ENCODE data around the gene CERT1. TPM values are rescaled to one million over a fixed set of nuclear protein-coding genes. Genes with fewer than 3 reads are reported as not detected.
"Not testable (repeated sequence)": the region's sequence is repeated elsewhere in the genome, so short reads cannot be mapped to it uniquely, and the experiment has no call there.

Gene CERT1
- total RNA-seq, 4 donors from 2014 or later = 28.5 to 45.3 (median 35.8) TPM

DNA sequence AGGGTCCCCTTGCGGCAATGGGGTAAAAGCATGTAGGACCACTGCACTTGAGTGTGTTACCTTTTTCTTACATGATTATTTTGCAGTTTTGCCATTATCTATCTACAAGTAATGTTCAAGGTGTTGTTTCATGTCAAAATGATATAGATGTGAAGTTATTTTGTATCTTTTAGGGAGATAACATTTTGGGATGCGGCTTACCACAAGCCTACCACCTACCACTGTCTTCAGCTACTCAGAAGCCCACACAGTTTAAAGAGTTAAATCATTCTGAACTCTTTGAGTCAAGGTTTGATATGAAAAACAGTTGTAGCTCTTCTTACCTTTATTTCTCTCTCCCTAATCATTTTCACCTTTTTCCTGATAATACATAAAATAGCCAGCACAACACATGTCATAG, 19.8 kb downstream of the CERT1 start:
- Histone ChIP-seq H3K27me3 (no peaks in the 10 kb centered on the region), H3K27ac (replicated peaks in 1 of 4) (no peak overlapping the region), H3K36me3 (peaks cover 0 to 22% (median 8%) of the 10 kb centered on the region in 4 donors), H3K4me1 (no peaks in the 10 kb centered on the region), H3K9me3 (peaks cover 0 to 5% (median 0%) of the 10 kb centered on the region in 4 donors), H3K4me3 (no peak overlapping the region)
- intact Hi-C loops (cut with DNase I) = no loop called here
- DNase-seq (ENCODE audit: extremely low spot score) = no peak
- TF ChIP-seq, protein P1, sequence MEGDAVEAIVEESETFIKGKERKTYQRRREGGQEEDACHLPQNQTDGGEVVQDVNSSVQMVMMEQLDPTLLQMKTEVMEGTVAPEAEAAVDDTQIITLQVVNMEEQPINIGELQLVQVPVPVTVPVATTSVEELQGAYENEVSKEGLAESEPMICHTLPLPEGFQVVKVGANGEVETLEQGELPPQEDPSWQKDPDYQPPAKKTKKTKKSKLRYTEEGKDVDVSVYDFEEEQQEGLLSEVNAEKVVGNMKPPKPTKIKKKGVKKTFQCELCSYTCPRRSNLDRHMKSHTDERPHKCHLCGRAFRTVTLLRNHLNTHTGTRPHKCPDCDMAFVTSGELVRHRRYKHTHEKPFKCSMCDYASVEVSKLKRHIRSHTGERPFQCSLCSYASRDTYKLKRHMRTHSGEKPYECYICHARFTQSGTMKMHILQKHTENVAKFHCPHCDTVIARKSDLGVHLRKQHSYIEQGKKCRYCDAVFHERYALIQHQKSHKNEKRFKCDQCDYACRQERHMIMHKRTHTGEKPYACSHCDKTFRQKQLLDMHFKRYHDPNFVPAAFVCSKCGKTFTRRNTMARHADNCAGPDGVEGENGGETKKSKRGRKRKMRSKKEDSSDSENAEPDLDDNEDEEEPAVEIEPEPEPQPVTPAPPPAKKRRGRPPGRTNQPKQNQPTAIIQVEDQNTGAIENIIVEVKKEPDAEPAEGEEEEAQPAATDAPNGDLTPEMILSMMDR (IDR thresholded peaks at IDR 0.05) = no peak
- TF ChIP-seq POLR2AphosphoS5 (IDR thresholded peaks at IDR 0.05) = no peak
- no peak for TF ChIP-seq POLR2A (IDR thresholded peaks at IDR 0.05; ENCODE audit: low read depth)
- no peak for TF ChIP-seq EP300 (IDR thresholded peaks at IDR 0.05)
- WGBS = 100% methylated on average over 2 of the region's 2 CpGs

DNA sequence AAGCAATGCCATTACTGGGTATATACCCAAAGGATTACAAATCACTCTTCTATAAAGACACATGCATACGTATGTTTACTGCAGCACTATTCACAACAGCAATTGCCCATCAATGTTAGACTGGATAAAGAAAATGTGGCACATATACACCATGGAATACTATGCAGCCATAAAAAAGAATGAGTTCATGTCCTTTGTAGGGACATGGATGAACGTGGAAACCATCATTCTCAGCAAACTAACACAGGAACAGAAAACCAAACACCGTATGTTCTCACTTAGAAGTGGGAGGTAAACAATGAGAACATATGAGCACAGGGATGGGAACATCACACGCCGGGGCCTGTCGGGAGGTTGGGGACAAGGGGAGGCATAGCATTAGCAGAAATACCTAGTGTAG, 21.6 kb downstream of the CERT1 start:
- intact Hi-C loops (cut with DNase I) = not testable (repeated sequence)
- peaks cover 0 to 22% (median 8%) of the 10 kb centered on the region in 4 donors for H3K36me3 ChIP-seq
- WGBS = 94% methylated on average over 6 of the region's 6 CpGs

DNA sequence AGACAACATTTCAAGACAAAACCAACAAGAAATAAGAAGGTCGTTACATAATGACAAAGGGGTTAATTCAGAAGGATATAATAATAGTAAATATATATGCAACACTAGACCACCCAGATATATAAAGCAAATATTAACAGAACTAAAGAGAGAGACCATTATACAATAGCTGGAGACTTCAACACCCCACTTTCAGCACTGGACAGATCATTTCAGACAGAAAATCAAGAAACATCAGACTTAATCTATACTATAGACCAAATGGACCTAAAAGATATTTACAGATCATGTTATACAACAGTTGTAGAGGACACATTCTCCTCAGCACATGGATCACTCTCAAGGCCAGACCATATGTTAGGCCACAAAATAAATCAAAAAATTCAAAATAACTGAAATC, 26.8 kb downstream of the CERT1 start:
- Histone ChIP-seq H3K27me3 (no peaks in the 10 kb centered on the region), H3K27ac (replicated peaks in 1 of 4) (no peak overlapping the region), H3K4me1 (no peaks in the 10 kb centered on the region), H3K9me3 (peaks cover 0 to 15% (median 7%) of the 10 kb centered on the region in 4 donors), H3K36me3 (peaks cover 0 to under 1% (median 0%) of the 10 kb centered on the region in 4 donors), H3K4me3 (no peak overlapping the region)
- no peak for DNase-seq (ENCODE audit: extremely low spot score)
- WGBS = 77% methylated on average over 1 of the region's 1 CpG
- intact Hi-C loops (cut with DNase I) = no loop called here
- TF ChIP-seq POLR2AphosphoS5 (IDR thresholded peaks at IDR 0.05) (no peak), POLR2A (IDR thresholded peaks at IDR 0.05; ENCODE audit: low read depth) (no peak), EP300 (IDR thresholded peaks at IDR 0.05) (no peak)
- TF ChIP-seq, protein P1 (IDR thresholded peaks at IDR 0.05) = no peak

More for the DNA sequence above, 21.6 kb downstream of the CERT1 start:
- not testable (repeated sequence) for H3K27ac ChIP-seq (replicated peaks in 1 of 4); H3K4me1 ChIP-seq; H3K4me3 ChIP-seq; H3K9me3 ChIP-seq; H3K27me3 ChIP-seq; DNase-seq (ENCODE audit: extremely low spot score)

DNA sequence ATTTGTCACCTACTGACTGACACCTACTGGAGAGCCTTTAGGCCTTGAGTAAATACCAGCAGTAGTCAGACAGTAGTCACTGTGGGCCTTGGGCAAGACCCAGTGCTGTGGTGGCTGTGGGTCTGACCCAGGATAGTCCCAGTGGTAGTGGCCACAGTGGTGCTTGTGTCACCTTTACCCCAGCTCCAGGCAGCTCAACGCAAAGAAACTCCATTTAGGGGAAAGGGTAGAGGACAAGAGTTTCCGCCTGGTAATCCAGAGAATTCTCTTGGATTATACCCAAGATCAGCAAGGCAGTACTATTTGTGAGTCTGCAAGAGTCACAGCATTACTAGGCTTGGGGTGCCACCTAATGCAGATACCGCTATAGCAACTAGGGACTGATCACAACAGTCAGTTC, 28.9 kb downstream of the CERT1 start:
- H3K27me3 ChIP-seq = no peaks in the 10 kb centered on the region
- intact Hi-C loops (cut with DNase I) = no loop called here
- DNase-seq (ENCODE audit: extremely low spot score) = no peak
- H3K36me3 ChIP-seq = no peaks in the 10 kb centered on the region
- TF ChIP-seq POLR2AphosphoS5 (IDR thresholded peaks at IDR 0.05) (no peak), EP300 (IDR thresholded peaks at IDR 0.05) (no peak), POLR2A (IDR thresholded peaks at IDR 0.05; ENCODE audit: low read depth) (no peak)
- TF ChIP-seq, protein P1 (IDR thresholded peaks at IDR 0.05) = no peak
- H3K4me3 ChIP-seq = no peak overlapping the region
- H3K9me3 ChIP-seq = peaks cover 0 to 15% (median 7%) of the 10 kb centered on the region in 4 donors
- WGBS = 95% methylated on average over 3 of the region's 3 CpGs
- no peaks in the 10 kb centered on the region for H3K4me1 ChIP-seq
- no peak overlapping the region for H3K27ac ChIP-seq (replicated peaks in 1 of 4)

DNA sequence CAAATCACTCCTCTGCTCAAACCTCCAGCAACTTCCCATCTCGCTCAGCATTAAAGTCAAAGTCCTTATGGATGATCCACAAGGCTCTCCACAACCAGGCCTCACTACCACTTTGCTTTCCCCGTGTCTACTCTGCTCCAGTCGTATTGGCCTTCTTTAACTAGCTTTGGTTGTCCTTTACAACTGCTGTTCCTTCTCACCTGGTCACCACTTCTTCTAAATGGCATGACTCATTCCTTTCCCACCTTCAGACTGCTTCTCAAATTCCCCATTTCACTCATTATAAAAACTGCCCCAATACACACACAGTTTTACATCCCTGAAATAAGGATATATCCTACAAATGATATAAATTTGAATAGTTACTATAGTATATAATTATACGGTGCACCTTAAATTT, 30.4 kb downstream of the CERT1 start:
- DNase-seq (ENCODE audit: extremely low spot score) = no peak
- WGBS = 90% methylated on average over 4 of the region's 4 CpGs
- peaks cover 0 to 11% (median 3%) of the 10 kb centered on the region in 4 donors for H3K9me3 ChIP-seq

More for the DNA sequence above, 30.4 kb downstream of the CERT1 start:
- TF ChIP-seq POLR2A (IDR thresholded peaks at IDR 0.05; ENCODE audit: low read depth) (no peak), EP300 (IDR thresholded peaks at IDR 0.05) (no peak), POLR2AphosphoS5 (IDR thresholded peaks at IDR 0.05) (no peak)
- TF ChIP-seq, protein P1 (IDR thresholded peaks at IDR 0.05) = no peak
- Histone ChIP-seq H3K27me3 (no peaks in the 10 kb centered on the region), H3K36me3 (no peaks in the 10 kb centered on the region), H3K27ac (replicated peaks in 1 of 4) (no peak overlapping the region), H3K4me1 (no peaks in the 10 kb centered on the region), H3K4me3 (no peak overlapping the region)
- intact Hi-C loops (cut with DNase I) = no loop called here

Measured in esophagus muscularis mucosa (tissue), 4 donors.